COR-L47 (cell line): ENCODE measurements around the gene CASR.

Source experiments
- DNase-seq: peaks from one replicate; lab custom pipeline; 2025; lab: John Stamatoyannopoulos, UW

CASR gene

DNA sequence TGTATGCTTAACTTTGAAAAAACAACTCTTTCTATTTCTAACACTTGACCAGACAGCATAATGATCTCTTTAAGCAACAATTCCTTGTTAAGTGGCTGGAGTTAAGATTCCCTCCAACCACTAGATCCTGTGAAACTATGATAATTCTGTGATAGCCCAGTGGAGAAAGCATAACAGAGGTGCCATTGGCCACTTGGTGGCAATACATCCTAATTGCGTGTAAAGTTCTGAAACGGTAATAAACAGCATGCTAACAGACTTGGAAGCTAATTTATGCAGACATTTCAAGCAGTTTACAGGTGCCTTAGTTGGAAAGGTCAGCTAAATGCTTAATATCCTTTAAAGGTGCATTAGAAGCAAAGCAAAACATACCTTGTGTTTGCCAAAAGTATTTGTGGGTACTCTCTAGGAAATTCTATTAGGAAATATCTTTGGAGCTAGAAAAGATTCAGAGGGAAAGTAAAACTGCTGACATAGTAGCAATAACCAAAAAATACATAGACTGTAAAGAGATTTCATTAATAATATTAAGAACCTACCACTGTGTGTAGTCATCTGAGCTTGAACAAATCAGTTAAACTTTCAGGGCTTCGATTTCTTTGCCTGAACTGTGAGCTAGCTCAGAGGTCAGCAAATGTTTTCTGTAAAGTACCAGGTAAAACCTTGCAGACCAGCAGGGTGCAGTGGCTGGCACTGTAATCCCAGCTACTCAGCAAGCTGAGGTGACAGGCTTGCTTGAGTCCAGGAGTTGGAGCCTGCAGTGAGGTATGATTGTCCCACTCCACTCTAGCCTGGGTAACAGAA is 122.6 kb downstream of the CASR start:
- no peak for DNase-seq

DNA sequence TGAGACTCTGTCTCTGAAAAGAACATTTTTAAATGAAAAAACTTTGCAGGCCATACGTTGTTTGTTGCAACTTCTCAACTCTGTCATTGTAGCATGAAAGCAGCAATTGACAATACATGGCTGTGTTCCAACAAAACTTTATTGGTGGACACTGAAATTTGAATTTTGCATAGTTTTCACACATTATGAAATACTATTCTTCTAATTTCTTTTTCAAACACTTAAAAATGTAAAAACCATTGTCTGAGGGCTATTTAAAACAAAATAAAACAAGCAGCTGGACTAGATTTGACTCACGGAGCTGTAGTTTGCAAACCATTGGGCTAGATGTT is 123.1 kb downstream of the CASR start:
- DNase-seq: no peak

DNA sequence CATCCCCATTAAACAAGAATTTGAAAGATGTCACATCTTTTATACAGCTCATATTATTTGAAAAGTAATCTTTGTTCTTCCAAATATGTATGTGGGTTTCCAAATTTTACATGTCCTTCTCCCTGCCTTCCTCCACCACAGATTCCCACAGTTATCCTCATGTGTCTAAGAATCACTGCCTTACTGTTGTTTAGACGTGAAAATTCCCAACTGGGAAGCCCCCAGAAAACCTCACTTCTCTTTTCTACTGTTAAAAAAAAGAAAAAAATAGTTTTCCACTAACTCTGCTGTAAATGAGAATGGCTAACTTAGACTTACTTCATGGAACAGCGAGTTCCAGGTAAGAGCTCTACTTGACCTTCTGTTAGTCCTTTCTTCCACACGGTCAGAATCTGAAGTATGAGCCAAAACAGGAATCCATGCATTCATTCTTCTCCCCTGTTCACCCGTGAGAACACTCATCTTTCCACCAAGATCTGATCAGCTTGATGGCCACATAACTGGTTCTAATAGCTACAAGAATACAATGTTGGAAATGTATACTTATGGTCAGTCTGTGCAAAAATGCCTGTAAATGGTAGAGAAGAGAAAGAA is 123.7 kb downstream of the CASR start:
- DNase-seq: no peak

DNA sequence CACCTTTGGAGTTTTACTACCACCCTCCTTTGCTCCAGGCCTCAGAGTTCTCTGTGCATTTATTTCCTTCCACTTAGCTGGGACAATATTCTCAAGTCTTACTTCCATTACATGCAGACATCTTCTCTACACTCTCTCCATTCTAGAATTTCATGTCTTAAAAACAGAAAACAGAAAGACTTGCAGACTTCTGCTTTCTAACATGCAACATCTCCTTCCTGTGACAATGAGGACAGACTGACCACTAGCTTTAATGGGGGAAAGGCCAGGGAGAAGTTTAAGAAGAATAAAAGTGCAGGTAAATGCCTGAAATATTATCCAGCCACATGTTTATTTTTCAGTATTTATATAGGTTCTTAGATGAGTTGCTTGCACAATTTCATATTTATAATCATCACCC is 124.5 kb downstream of the CASR start:
- no peak for DNase-seq

DNA sequence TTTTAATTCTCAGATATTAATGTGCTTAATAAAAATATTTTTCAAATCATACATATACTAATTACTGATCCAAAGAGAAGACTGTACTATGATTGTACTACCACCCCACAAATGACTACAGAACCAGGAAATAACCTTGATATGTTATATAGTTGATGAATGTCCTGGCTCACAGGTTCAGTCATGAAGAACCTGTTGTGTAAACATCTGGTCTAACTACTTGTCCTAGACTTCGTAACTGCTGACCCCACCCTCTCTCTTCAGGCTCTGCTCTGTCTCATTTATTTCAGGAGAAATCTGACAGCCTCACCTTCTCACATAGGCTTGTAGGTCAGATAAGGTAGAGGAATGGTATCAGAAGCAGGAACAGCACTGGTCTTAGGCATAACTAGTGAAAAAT is 126.9 kb downstream of the CASR start:
- no peak for DNase-seq

DNA sequence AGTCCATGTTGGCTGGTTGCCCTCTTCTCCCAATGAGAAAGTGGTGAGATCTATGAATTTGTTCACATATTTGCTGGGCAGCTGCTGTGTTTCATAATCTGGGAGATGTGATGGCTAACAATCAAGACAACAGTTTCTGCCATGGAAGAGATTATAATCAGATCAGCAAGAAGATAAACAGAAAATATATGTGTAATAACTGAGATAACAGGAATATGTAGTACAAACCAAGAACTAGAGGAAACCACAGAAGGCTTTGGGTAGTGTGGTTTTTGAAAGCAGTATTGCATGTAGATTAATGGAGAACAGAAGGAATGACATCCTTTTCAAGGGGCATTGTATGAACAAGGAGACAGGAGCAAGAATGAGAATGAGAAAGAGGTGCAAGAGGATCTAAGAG is 129.4 kb downstream of the CASR start:
- DNase-seq: no peak

DNA sequence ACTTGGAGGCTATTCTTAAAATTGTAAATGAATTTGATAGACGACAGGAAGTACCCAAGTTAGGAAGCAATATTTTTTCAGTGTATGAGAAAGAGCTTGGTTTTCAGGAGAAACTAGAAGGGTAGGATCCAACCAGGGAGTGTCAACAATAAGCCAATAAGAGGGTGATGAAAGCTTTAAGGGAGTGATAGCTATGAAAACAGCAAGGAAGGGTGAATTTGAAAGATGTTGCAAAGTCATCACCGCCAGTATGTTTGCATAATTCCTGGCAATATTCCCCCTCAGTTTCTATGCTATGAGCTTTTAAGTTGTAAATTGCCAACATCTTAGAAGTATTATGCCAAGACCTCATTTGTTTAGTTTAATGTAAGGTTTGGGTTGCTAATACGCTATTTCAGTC is 129.8 kb downstream of the CASR start:
- DNase-seq: no peak

DNA sequence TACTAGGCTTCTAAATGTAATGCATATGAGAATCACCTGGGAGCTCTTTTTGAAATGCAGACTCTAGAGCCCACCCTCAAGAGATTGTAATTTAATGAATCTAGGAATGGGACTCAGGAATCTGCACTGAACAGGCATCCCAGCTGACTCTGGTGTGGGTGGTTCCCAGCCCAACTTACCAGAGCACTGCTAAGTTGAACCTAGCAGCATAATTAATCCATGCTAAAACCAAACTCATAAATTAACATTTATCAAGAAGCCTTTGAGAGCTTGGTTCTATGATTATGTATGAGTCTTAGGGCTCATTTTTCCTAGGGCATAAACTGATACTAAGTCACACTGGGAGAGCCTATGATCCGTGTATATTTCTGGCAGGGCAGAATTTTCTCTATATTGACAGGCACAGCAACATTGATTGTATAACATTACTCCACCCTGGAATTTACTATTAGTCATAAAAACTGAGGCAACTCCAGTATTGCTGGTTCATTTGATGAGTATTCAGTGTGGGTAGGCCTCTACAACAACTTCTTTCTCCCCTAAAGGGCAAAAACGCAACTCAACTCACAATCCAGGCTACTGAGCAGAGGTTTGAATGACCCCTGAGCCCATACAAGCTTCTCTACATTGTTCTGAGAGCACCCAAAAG is 130.9 kb downstream of the CASR start:
- DNase-seq: no peak

DNA sequence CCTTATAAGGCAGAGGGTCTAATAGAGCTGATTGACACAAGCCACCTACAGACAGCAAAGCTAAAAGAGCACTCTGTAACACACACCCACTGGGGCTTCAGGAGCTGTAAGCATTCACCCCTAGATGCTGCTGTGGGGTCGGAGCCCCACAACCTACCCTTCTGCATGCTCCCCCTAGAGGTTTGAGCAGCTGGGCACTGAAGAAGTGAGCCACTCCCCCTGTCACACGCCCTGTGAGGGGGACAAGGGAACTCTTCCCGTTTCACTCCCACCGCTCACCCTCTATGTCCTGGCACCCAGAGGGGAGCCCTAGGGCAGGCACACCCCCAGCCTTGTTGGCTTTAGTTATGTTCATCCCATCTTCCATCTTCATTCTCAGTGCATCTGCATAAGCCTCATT is 132.2 kb downstream of the CASR start:
- DNase-seq: no peak

DNA sequence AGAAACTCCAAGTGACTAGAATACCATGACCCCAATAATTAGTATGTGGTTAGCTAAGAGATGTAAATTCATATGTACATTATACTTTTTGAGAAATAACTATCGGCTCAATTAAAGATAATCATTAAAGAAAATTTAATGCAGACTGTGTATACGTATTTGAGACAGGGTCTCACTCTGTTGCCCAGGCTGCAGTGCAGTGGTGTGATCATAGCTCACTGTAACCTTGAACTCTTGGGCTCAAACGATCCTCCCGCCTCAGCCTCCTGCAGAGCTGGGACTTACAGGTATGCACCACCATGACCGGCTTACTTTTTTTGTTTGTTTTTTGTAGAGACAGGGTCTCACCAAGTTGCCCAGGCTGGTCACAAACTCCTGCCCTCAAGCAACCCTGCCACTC is 132.9 kb downstream of the CASR start:
- DNase-seq: no peak

DNA sequence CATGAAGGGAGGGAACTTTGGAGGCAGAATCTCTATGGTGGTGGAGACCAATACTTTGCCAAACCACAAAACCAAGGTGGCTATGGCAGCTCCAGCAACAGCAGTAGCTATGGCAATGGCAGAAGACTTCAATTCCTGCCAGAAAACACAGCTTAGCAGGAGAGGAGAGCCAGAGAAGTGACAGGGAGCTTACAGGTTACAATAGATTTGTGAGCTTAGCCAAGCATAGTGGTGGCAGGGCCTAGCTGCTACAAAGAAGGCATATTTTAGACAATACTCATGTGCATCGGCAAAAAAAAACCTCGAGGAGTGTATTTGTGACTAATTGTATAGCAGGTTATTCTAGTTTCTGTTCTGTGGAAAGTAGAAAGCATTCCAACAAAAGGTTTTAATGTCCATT is 135.2 kb downstream of the CASR start:
- DNase-seq: no peak

DNA sequence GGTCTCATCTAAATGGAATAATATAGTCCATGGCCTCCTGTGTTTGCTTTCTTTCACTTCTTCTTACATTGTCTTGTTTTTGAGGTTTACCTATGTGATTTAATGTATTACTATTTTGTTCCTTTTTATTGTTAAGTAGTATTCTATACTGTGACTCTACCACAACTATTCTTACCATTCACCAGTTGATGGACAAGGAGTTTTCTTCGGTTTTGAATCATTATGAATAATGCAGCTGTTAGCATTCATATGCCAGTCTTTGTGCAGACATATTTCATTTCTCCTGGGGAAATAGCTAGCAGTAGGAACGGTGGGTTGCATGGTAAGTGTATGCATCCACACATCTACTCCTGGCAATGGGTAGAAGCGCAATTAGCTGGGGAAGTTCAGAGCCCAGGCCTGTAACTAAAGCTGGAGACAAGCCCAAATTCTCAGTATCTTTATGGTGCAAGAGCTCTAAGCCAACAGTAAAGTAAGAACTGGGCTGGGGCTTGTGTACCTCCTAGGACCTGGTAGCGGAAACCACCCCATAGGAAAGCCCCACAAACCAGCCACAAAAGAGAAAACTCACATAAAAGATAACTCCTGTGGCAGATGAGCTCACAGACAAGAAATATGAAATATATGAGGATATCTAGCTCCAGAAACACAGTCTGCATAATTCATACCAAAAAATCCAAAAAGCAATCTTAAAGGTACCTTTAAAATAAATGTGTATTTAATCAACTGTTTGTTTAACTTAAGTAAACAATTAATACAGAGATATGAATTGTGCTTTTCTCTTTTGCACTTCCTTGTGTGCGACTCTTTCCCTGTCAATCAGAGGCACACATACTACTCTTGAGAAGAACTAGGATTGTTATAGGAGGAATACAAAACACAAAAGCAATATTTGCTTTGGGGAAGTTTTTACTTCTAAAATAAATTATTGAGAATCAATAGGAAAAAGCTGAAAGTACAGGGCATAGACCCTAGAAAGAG is 138.9 kb downstream of the CASR start:
- DNase-seq: no peak

DNA sequence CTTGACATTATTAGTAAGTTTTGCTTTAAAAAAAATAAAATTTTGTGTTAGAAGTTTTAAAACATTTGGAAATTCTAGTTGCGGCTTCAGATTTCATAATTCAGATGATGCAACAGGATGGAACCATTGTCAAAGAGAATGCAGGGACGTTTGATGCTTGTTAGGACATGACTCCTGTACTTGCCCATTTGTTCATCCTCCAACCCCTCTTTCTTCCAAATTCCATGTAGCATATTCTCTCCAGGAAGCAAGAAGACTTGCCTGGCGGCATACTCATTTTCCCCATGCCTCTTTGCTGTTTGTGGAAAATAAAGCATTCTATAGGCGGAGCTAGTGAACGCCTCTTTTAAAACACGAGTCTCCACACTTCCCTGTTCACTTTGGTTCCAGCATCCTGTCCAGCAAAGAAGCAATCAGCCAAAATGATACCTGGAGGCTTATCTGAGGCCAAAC is 141.4 kb downstream of the CASR start, which contains the start of gene CSTA:
Gene CSTA, plus strand, starts transcription at position 378 of the 453 bp plus-strand sequence. Its CDS starts 45 bp downstream, at position 423.
- DNase-seq: no peak

DNA sequence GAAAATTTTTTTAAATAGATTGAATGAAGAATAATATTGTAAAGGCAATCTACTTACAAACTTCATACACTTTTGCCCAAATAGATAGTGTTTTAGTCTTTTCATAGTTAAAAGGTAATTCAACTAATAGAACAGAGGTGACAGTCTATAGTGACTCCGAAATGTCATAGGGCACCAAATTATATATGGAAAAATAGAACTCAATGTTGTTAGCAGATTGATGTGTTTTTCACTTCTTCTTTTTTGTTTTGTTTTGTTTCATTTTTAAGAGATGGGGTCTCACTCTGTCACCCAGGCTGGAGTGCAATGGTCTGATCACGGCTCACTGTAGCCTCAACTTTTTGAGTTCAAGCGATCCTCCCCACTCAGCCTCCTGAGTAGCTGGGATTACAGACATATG is 142.3 kb downstream of the CASR start:
- no peak for DNase-seq

DNA sequence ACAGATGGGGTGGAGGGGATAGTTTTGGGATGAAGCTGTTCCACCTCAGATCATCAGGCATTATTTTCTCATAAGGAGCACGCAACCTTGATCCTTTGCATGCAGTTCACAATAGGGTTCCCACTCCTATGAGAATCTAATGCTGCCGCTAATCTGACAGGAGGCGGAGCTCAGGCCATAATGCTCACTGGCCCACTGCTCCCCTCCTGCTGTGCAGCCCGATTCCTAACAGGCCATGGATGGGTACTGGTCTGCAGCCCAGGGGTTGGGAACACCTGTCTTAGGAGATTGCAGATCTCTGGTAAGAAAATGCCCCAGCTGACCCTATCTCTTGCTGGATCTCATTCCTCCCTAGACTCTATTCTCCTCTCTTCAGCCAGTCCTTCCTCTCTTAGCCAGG is 148.4 kb downstream of the CASR start:
- no peak for DNase-seq

DNA sequence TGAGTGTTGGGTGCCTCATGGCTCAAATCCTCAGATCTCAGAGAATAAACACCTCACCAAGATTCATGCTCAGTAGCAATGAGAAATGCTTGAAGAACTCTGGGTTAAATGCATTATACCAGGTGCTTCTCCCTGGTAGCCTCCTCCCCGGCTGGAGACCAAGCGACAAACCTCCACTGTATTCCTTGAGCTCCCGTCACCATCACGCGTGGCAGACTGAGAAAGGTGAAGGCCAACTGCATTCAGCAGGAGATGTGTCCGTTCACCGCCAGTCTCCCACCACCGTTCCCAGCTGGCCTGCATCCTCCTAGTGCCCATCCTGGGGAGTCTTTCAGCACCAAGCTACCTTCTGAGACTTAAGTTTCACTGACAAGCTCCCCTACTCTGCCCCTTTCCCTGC is 149.1 kb downstream of the CASR start:
- DNase-seq: no peak
